OCI-LY7 (cell line): Measurements from ENCODE around the gene STAT5B.

Experiments used
- CTCF ChIP-seq: fragments of 200-600 bp; sonication (generic); conservative IDR thresholded peaks from 2 replicates; pipeline ENCODE4 v1.5.1; 2014; ENCODE audit warnings: mild to moderate bottlenecking, antibody characterized with exemption, low read length, moderate library complexity, mixed read lengths
- EZH2phosphoT487 ChIP-seq: fragments of 200-600 bp; sonication (generic); IDR thresholded peaks from 2 replicates; pipeline ENCODE4 v1.6.1; 2018; ENCODE audit warnings: low read depth, borderline replicate concordance, mild to moderate bottlenecking, mixed run types, antibody characterized with exemption, low read length, moderate library complexity, mixed read lengths

- no peak for TF ChIP-seq CTCF
- TF ChIP-seq EZH2phosphoT487, result no peak
Observed at GRCh38 chr17:42165751-42166150, 110.4 kb downstream of the STAT5B start.
